WERI-Rb-1 (cell line): ENCODE data around the gene TMEM129.

Experiments used
- DNase-seq: peaks from one replicate; pipeline ENCODE4 v3.0.0-alpha.2; 2020
- H3K27ac ChIP-seq: fragments of 250-450 bp; sonication (Bioruptor Pico); 2 replicates; pipeline ENCODE4 v1.5.1; 2020; ENCODE audit warnings: mild to moderate bottlenecking, moderate library complexity
- H3K27me3 ChIP-seq: fragments of 250-450 bp; sonication (Bioruptor Pico); 2 replicates; pipeline ENCODE4 v1.5.1; 2021; ENCODE audit warnings: mild to moderate bottlenecking, low read depth, moderate library complexity; ENCODE audit not compliant: insufficient read depth, severe bottlenecking
- H3K36me3 ChIP-seq: fragments of 250-450 bp; sonication (Bioruptor Pico); 2 replicates; pipeline ENCODE4 v1.5.1; 2020; ENCODE audit warnings: mild to moderate bottlenecking, moderate library complexity
- H3K4me3 ChIP-seq: 2 replicates; pipeline ENCODE4 v1.5.1; 2011; ENCODE audit warnings: low read depth, mild to moderate bottlenecking, control low read depth, low read length
- H3K9me3 ChIP-seq: fragments of 250-450 bp; sonication (Bioruptor Pico); 2 replicates; pipeline ENCODE4 v1.5.1; 2021; ENCODE audit warnings: mild to moderate bottlenecking, moderate library complexity; ENCODE audit not compliant: severe bottlenecking
- TF ChIP-seq, protein P1 (sequence below): IDR thresholded peaks from 2 replicates; pipeline ENCODE4 v1.5.1; 2011; ENCODE audit warnings: low read depth, mild to moderate bottlenecking, control low read depth, inconsistent platforms, low read length

The TMEM129 gene

DNA sequence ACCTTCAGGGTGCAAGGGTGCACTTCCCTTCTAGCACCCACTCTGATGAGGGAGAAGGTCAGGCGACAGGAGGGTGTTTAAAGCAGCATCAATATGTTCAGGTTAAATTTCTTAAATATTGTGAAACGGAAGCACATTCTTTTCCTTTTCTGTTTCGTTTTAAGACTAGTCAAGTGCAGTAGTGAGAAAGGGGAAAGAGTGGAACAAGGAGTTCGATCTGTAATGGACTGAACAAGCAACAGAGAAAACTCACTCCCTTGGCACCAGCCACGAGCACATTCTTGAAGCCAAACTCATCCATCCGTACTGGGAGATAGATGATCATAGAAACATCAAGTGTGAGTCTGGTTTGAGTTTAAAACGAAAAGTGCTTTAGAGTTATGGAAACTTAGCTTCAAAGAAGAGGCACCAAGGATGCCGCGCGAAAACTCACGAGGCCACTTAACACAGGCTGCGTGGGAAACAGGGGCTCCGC is 37.8 kb downstream of the TMEM129 start:
- TF ChIP-seq, protein P1, sequence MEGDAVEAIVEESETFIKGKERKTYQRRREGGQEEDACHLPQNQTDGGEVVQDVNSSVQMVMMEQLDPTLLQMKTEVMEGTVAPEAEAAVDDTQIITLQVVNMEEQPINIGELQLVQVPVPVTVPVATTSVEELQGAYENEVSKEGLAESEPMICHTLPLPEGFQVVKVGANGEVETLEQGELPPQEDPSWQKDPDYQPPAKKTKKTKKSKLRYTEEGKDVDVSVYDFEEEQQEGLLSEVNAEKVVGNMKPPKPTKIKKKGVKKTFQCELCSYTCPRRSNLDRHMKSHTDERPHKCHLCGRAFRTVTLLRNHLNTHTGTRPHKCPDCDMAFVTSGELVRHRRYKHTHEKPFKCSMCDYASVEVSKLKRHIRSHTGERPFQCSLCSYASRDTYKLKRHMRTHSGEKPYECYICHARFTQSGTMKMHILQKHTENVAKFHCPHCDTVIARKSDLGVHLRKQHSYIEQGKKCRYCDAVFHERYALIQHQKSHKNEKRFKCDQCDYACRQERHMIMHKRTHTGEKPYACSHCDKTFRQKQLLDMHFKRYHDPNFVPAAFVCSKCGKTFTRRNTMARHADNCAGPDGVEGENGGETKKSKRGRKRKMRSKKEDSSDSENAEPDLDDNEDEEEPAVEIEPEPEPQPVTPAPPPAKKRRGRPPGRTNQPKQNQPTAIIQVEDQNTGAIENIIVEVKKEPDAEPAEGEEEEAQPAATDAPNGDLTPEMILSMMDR, result no peak

DNA sequence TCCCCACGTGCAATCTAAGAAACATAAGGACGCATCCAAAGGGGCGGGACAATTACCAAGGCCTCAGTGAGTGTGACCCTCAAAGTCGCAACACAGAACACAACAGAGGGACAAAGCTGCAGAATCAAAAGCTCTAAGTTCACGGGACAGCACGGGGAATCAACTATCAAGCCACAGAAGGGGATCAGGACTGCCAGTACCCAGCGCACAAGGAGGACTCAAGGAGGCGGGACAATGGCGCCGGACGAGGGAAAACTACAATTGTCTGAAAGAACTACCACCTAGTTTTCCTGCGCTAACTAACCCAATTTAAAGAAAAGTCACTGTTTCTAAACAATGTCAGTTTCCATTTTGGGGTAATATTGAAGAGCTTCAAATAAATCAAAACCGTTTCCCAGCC is 38.3 kb downstream of the TMEM129 start:
- H3K27me3 ChIP-seq, result no peaks in the 10 kb centered on the region
- no peaks in the 10 kb centered on the region for H3K36me3 ChIP-seq
- DNase-seq, result no peak
- no peaks in the 10 kb centered on the region for H3K9me3 ChIP-seq
- no peak overlapping the region for H3K4me3 ChIP-seq
- TF ChIP-seq, protein P1, result no peak
- H3K27ac ChIP-seq, result no peak overlapping the region

More for the DNA sequence above, 37.8 kb downstream of the TMEM129 start:
- H3K27ac ChIP-seq, result no peak overlapping the region
- no peaks in the 10 kb centered on the region for H3K9me3 ChIP-seq
- H3K36me3 ChIP-seq, result 0 out of 2 replicates have a peak, but pooled peaks cover 3% of the 10 kb centered on the region
- no peak for DNase-seq
- H3K27me3 ChIP-seq, result no peaks in the 10 kb centered on the region
- H3K4me3 ChIP-seq, result no peak overlapping the region

DNA sequence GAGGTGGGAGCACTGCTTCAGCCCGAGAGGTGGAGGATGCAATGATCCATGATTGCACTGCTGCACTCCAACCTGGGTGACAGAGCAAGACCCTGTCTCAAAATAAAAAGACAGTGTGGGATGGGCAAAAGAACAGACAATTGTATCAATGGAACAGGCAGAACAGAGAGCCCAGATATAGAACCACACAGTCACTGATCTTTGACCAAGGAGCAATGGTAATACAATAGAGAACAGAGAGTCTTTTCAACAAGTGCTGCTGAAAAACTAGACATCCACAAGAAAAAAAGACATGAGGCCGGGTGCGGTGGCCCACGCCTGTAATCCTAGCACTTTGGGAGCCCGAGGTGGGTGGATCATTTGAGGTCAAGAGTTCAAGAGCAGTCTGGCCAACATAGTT is 42.9 kb downstream of the TMEM129 start:
- DNase-seq, result no peak
- Histone ChIP-seq H3K36me3 (peaks cover 2% of the 10 kb centered on the region; the same call in 1 of the 2 replicates), H3K4me3 (no peak overlapping the region), H3K9me3 (no peaks in the 10 kb centered on the region), H3K27ac (no peak overlapping the region), H3K27me3 (no peaks in the 10 kb centered on the region)
- TF ChIP-seq, protein P1, result no peak

DNA sequence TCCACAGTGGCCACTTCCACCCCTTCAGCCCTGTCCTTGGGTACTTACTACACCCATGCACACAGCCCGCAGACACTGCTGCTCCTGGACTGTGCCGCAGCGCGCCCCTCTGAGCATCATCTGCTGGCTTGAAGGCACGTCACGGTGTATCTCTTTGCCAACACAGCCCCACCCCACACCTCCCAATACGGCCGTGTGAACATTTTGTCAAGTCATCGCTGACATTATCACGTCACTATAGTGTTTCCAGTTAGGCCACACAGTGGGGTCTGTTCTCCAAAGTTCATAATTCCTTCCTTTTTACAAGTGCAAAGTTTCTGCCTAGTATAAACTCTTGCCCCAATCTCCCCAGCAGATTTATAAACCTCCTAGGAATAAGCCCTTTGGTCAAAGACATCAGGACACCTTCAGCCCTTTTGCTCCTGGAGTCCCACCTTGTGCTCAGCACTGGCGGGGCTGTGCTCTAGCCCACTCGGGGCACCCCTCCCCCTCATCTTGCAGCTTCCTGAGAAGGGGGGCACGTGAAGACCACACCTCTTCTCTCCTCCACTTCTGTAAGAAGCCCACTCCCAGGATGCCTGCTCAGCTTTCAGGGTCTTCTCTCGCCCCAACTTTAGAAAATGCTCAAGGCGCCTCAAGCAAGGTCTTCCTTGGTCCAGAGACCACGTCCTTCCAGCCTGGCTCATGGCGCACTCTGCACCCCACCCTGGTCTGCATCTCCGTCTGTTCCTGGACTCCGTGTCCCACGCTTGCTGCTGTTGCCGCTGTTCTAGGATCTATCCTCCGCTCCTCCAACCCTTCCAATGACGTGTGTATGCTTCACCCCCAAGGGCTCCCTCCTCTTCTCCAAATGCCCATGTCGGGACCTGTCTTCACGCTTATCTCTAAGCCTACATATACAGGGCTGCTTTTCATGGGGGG is 44.3 kb downstream of the TMEM129 start:
- H3K27me3 ChIP-seq, result no peaks in the 10 kb centered on the region
- no peak for DNase-seq
- no peaks in the 10 kb centered on the region for H3K9me3 ChIP-seq
- no peak overlapping the region for H3K27ac ChIP-seq
- H3K4me3 ChIP-seq, result no peak overlapping the region
- H3K36me3 ChIP-seq, result peaks cover 2% of the 10 kb centered on the region; the same call in 1 of the 2 replicates
- TF ChIP-seq, protein P1, result no peak

DNA sequence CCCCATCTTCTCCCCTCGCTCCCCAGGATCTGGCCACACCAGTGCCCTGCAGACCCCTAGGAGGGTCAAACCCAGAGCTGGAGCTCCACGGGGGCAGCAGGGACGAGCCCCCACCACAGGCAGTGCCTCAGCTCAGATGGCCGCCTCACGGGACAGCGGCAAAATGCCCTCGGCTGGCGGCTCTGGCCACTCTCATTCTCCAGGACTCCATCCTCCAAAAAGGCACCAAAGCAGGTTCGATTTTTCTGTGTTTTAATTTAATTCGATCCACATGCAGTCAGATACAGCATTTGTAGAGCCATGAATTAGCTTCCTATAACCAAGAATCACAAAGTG is 45.4 kb downstream of the TMEM129 start:
- TF ChIP-seq, protein P1, result no peak
- Histone ChIP-seq H3K36me3 (peaks cover 2% of the 10 kb centered on the region; the same call in 1 of the 2 replicates), H3K27me3 (no peaks in the 10 kb centered on the region), H3K27ac (no peak overlapping the region), H3K4me3 (no peak overlapping the region), H3K9me3 (no peaks in the 10 kb centered on the region)
- DNase-seq, result no peak
